ENCODE results near the gene NBPF3. TPM values are rescaled to one million over a fixed set of nuclear protein-coding genes. Genes with fewer than 3 reads are reported as not detected.

The NBPF3 gene
- total and polyA plus RNA-seq, 2 experiments from 2014 or later = 2.7 to 18.1 TPM

- Histone ChIP-seq H3K79me2 (replicated peaks; ENCODE audit: insufficient read depth) (no peaks in the 10 kb centered on the region), H3K4me3 (no peak overlapping the region), H3K9me2 (ENCODE audit: insufficient read depth) (no peaks in the 10 kb centered on the region), H3K27me3 (ENCODE audit: insufficient read depth) (no peaks in the 10 kb centered on the region), H2AFZ (no peak overlapping the region), H3K27ac (ENCODE audit: low read depth) (no peak overlapping the region), H4K20me1 (replicated peaks; ENCODE audit: insufficient read depth) (no peaks in the 10 kb centered on the region), H3K4me1 (ENCODE audit: insufficient read depth) (0 out of 2 replicates have a peak, but pooled peaks cover 2% of the 10 kb centered on the region), H3K4me2 (no peak overlapping the region), H3F3A (replicated peaks; ENCODE audit: low read depth) (no peaks in the 10 kb centered on the region), H3K36me3 (ENCODE audit: insufficient read depth) (no peaks in the 10 kb centered on the region)
- H3K27ac Mint-ChIP-seq = no peak overlapping the region
- peaks cover 5% of the 10 kb centered on the region for H3K36me3 Mint-ChIP-seq (ENCODE audit: low read depth)
- DNase-seq (ENCODE audit: low spot score) (no peak), ATAC-seq (no peak)
- no peaks in the 10 kb centered on the region; the same call in 2 of the 3 replicates for H3K4me1 Mint-ChIP-seq
- peaks cover 7% of the 10 kb centered on the region for H3K27me3 Mint-ChIP-seq (ENCODE audit: insufficient read depth, low read depth, poor library complexity)
- H3K4me3 Mint-ChIP-seq = no peak overlapping the region
- TF ChIP-seq ZNF331 (CRISPR knock-in tag; IDR thresholded peaks at IDR 0.05; ENCODE audit: low read depth) = no peak
- no peak for TF ChIP-seq ETS1 (IDR thresholded peaks at IDR 0.05)
- TF ChIP-seq ZNF114 (CRISPR knock-in tag; IDR thresholded peaks at IDR 0.05) = no peak
- TF ChIP-seq NANOG (IDR thresholded peaks at IDR 0.05; ENCODE audit: borderline replicate concordance) = no peak
- TF ChIP-seq CREB1 (CRISPR knock-in tag; IDR thresholded peaks at IDR 0.05; ENCODE audit: low read depth) = no peak
- no peak for TF ChIP-seq EZH2 (IDR thresholded peaks at IDR 0.05; ENCODE audit: low read depth, unreplicated experiment)
- TF ChIP-seq STAT1 (IDR thresholded peaks at IDR 0.05; ENCODE audit: unreplicated experiment) = no peak
- no peak for TF ChIP-seq ZNF462 (CRISPR knock-in tag; IDR thresholded peaks at IDR 0.05)
- TF ChIP-seq EZH2phosphoT487 (IDR thresholded peaks at IDR 0.05; ENCODE audit: unreplicated experiment) = no peak
- no peak for TF ChIP-seq REST (IDR thresholded peaks at IDR 0.05; ENCODE audit: unreplicated experiment)
- TF ChIP-seq CTCF (conservative IDR thresholded peaks at IDR 0.05; ENCODE audit: low read depth in 2 of 2) = no peak
- H3K9me3 Mint-ChIP-seq = peaks cover 6% of the 10 kb centered on the region
Observed at GRCh38 chr1:21392587-21393263, 47.2 kb upstream of the NBPF3 start.
